GM19455 (cell line): ENCODE data around the gene NAALADL1.

Source experiments
- ATAC-seq: cut with Tn5 transposase; IDR thresholded peaks from one replicate; pipeline ENCODE4 v1.9.1; 2021; ENCODE audit not compliant: unreplicated experiment

The NAALADL1 gene

DNA sequence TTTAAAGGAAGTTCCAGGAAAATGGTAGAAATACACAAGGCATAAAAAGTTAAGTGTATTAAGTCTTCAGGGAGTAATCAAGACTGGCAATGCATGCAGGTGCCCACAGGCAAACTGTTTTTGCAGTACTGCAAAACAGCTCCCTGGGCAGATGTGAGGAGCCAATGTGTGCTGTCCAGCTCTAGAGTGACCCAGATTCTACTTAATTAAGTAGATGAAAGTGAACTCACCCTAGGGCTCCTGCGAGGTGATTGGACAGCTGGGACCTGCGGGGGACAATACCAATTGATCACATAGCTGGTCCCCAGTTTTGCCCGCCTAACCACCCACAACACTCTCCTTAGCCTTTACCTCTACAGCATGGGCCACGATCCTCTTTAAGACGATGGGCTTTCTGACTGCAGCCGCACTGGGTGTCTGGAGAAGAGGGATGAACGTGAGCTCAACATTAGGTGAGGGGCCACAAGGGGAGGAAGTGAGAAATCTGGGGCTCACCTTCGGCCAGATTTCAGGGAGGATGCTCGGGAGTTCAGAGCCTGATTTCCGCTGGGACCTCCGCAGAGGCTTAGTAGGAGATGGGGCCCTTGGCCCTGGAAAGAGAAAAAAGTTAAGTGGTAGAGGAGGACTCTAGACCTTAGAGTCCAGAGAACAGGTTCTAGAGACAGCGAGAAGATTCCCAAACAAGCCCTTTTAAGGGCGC, 24.9 kb upstream of the NAALADL1 start:
- ATAC-seq: peak; percentile 10

DNA sequence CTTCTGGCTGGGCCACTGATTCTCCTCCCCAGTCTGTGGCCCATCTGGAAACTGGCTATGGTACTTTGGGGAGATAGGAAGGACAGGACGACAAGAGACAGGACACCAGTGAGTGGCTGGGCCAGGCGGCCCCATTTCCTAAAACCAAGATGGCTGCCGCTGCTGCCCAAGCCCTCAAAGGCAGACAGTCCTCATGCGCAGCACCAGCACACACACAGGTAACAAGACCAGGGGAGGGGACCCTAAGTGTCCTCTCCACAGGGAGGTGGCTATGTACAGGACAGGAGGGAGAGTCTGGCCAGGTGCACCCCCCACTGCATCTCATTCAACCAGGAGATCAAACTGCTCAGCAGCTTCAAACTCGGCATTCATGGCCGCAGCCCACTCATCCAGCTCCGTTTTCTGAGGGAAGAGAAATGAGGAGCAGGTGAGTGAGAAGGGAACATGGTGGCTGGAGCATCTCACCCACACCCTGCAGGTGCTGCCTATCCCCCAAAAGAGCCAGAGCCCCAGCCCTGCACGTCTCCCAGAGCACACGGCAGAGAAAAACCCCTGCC, 20.5 kb upstream of the NAALADL1 start:
- ATAC-seq: no peak

DNA sequence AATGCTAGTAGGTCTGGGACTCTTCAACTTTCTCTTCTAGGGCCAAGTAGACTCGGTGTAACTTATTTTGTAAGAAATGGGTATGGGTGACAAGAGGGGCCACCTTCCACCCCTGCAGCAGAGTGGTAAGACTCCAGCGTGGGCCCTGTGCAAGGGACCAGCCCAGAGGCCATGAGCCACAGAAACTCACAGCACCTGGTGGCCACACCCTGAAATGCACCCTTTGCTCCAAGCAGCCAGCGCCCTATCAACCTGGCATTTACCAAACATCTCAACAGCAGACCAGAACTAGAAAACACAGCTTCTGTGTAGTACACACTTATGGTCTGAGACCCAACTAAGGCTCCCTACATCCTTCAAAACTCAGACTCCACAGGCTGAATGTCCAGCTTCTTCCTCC, 19.8 kb upstream of the NAALADL1 start:
- no peak for ATAC-seq

DNA sequence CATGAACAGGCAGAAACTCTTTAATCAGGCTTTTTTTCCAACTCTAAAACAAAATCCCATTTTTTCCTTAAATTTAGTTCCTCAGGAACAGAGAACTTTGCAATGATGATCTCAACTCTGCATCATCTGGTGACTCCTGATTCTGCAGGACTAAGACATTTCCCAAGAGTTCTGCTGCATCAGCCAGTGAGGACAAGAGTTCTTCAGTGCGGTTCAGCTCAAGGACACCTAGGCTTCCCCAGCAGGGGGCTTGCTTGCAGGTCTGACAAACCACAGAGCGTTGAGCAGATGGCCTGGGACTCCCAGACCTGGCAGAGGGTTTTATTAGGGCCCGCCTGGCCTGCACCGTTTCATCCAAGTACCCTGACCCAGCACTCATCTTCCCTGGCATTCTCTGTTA, 19.1 kb upstream of the NAALADL1 start:
- ATAC-seq: no peak

DNA sequence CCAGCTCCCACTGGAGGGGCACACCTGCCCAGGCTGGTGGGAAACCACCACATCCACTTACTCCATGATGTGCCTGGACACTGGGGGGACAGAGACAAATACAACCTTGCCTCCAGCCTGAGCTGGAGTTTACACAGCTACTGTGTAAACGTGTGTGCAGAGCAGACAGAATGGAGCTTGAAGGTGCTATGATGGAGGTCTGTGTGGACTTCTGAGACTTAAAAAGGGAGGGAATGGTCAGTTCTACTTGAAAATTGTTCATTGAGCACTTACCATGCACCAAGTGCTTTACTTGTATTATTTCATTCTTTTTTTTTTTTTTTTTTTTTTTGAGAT, 14.2 kb upstream of the NAALADL1 start:
- no peak for ATAC-seq

DNA sequence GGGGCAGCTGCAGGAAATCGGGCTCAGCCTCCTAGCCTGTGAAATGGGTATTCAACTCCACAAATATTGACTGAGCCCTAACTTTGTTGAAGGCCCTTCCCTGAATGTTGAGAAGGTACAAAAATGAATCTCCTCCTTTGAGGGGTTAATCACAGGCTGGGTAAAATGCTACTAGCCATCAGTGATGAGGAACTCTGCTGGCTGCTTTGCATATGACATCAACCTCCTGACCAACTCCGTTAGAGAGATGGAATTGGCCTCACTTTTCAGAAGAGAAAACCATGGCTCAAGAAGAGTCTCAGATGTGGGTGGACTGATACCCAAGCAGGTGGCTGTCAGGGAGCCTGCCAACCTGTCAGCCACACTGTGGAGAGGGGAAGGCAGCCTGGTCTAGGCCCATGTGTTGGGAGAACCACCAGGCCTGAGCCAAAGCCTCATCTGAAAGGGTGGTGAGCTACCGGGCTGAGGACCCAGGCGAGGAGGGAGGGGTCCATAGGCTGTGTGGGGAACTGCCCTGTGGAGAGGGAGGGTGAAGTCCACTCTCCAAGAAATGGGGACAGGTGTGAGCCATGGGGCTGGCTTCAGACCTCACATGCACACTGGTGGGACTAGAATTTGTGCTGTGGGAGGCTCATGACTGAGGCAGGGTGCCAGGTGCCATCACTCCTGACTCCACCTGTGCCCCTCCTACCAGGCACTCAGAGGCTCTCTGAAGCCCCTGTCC, 13.7 kb upstream of the NAALADL1 start:
- ATAC-seq: no peak

DNA sequence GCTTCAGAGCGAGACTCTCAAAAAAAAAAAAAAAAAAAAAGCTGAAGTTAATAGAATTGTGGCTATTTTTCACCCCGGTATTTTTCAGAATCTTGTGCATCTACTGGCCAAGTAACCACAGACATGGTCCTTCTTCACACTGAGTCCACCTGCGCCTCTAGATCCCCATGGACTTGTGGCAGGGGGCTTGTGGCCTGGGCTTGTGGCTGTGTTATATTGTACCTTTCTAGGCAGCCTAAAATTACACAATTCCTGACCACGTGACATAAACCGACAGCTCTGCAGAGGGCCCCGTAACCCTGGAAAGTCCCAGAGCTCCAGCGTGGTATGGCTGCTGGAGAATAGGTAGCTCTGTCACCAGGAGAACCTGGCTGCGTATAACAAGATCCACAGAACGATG, 10.9 kb upstream of the NAALADL1 start:
- no peak for ATAC-seq

DNA sequence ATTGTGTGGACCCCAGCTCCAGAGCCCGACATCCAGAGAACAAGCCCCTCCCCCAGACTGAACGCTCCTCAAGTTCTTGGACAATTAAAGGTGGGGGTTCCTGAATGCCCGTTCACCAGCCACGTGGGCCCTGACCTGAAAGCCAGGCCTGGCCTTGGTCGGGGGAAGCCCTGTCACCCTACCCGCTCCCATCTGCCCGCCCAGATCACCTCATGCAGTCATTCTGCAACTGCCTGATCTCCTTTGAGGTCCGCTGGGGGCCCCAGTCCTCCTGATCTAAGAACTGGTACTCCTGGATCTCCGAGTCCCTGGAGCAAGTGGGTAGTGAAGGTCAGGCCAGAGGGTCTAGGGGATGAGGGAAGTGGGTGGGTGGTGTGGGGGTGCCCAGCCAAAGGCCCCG, 9.1 kb upstream of the NAALADL1 start:
- no peak for ATAC-seq

DNA sequence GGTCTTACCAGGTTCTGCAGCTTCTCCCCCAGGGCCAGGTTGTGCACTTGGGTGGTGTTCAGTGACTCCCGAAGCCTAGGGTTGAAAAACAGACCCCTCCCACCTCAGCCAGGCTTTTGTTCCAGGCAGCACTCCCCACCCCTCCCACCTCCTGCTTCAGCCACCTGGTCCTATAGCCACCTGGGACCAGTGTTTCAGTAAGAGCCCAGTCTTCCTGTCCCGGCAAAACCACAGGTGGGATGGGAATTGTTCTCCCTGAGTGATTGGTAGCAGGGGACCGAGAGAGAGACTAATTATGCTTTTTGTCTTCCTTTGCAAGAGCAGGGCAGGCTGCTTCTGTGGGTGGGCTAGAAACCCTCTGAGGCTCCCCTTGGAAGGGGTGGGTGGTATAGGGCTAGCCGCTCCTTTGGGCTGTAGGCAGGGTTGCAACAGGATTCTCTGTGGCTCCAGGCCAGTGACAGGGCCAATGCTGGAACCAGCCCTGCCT, 8.5 kb upstream of the NAALADL1 start:
- ATAC-seq: no peak

DNA sequence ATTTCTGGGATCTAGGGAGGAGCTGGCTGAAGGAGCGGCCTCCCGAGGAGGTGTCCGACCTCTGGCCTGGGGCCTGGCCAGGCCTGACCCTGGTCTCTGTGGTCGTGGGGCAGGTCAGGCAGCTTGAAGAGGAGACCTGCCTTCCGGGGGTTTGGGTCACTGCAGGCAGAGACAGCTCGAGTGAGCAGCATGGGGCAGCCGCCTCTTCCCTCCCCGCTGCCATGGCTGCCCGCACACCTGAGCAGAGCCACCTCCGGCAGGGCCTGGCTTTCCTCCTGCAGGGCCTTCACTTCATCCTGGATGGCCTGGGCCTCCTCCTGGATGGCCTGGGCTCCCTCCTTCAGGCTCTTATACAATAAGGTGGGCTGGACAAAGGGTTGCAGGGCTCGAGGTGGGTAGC, 8.0 kb upstream of the NAALADL1 start:
- ATAC-seq: no peak

DNA sequence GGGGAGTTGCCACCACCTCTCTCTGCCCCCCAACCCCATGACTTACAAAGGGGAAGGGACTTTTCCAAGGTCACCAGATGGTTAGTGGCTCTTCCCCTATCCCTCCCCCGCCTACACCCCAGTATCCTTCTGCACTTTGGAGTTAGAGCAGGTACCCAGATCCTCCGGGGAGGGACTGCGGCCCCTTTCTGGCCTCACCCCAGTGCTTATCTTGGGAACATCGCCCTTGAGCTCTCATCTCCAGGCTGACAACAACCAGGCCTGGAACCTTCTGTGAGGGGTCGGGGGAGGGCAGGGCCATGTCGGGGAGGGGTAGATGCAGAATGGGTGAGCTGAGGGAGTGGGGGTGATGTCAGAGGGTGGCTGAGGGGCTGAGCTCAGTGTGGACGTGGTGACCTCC, 7.5 kb upstream of the NAALADL1 start:
- no peak for ATAC-seq

DNA sequence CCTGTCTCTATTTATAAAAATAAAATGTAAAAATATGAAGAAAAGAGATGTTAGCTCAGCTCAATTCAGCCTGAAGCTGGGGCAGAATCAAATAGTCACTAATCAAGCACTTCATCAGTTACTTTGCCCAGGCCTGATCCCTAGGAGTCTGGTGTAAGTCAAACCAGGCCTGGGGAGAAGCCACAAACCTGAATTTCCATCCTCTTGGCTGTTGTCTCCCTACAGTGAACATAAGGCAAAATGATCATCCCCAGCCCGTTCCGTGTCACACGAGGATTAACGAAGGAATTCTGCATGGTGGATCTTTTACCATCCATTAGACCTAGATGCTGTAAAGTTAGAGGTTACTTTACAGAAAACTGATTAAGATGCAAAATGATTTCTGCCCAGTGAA, 6.5 kb upstream of the NAALADL1 start:
- no peak for ATAC-seq

DNA sequence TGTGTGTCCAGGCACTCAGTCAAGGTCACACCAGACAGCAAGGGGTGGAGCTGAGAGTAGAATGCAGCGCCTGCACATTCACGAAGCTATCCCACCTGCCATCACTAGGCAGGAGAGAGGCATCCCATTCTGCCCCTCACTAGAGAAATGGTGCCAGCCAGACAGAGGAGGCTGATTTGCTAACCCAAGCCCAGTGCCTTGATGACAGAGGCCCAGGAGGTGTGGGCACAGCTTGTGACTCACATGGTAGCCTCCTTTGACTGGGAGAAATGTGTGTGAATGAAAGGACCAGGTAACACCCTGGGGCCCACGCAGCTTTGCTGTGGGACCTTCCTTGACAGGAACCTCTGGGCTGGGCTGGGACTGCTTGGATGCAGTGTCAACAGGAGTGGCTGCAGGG, 5.2 kb upstream of the NAALADL1 start:
- no peak for ATAC-seq

DNA sequence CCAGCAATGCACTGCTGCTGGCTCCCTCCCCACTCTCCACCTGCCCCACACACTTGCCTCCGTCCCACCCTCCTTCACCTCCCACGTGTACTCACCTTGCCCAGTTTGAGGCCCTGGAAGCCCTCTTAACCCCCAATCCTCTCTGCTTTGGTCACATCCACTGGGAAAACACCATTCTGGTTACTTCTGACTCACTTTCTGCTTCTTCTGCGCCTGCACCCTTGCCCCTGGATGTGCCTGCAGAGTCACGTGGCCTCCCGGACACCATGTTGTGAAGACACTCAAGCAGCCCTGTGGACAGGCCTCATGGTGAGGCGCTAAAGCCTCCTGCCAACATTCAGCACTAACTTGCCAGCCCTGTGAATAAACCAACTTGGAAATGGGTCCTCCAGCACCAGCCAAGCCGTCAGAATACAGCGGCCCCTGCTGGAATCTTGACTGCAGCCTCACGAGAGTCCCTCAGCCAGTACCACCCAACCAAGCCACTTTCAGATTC, 2.6 kb upstream of the NAALADL1 start:
- ATAC-seq: no peak

DNA sequence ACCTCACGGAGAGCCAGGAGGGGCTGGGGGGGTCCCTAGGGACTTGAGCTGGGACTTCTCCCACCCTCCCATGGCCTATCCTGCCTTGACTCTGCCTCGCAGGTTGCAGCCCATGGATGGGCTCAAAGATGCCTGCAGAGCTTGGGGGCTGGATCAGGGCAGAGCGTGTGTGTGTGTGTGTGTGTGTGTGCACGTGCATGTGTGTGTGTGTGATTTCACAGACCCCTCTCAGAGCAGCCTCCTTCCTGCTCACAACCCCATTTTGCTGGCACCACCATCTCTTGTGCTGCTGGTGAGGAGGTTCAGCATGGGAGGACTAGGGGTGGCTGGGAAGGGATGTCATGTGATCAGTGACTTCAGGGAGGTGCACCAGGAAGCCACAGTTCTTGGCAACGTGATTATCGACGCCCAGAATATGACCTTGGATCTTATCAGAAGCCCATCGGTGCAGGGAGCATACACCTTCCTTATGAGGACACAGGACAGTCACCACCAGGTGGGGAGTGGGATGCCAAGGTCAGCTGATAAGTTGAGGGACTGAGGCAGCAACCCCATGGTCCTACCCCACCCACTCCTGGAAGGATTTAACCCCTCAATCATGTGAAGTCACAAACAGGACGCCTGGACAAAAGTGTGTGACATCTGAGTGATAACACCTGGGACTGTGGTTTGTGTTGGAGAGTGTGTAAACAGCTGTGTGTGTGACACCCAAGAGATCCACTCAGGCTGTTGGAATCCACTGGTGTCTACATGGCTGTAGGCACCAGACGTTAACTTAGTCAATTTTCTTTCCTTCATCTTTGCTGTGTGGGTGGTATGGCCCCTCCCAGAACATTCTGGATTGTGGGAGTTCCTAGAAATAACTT, 1.8 kb upstream of the NAALADL1 start:
- ATAC-seq: no peak

DNA sequence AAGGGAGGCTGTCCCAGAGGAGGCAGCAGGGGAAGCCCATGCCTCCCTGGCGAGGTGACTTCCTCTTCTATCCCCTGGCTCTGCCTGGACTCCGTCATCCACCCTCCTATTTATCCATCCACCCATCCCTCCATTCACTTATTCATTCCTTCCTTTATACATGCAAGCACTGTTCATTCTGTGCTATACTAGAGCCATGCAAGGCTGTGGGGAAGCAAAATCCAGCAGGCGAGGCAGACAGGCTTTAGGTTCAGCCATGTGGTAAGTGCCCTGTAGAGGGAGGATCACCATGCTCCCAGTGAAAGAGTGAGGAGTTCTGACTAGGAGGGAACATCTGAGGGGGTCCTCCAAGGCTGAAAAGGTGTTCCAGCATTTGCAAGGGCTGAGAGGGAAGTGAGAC, 1.2 kb upstream of the NAALADL1 start:
- no peak for ATAC-seq

DNA sequence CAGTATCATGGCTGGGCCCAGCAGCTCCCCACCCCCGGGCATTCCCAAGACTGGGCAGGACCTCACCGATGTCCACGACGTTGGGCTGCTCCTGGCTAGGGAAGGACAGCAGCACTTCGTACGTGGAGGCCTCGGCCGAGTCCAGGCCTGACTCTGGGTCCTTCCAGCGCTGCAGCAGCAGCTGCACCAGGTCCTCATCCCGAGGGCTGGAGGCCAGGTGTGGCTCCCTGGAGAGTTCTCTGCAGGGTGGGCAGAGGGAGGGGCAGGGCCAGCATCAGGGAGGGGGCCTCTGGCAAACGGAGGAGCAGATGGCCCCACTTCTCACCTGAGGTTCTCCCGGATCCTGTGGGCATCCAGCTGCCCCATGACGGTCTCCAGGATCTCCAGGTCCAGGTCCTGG, 341 bp downstream of the NAALADL1 start:
- no peak for ATAC-seq

DNA sequence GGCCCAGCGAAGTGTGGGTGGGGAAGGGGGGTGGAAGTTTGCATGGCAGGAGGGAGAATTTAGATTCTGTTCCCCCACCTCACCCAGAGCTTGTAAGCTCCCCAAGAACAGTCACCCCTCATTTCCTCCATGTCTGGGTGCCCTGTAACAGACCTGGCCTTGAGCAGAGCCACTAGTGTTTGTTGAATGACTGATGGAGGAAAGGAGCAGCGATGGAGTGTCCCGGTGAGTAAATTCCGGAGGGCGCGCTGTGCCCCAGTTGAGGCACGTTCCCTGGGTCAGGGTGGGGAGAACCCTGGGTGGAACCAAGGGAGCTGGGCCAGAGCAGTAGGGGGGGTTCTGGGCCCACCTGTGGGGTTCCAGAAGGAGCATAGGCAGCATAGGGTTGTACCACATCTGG, 827 bp downstream of the NAALADL1 start:
- ATAC-seq: no peak

DNA sequence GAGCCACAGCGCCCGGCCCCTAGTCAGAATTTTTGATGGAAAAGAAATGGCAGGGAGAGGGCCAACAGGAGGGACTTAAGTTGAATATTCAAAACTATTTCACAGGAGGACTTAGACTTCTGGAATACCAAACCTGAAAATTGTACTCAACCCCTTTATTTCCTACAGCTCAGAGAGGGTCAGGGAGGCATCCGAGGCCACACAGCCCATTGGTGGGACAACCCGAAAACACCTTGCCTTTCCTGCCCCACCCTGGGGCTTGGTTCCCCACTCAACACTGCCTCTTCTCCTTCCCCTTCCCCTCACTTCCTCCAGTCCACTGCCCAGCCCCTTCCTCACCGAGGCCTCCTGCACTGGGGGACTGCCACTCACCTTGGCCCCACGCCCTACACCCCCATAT, 1.4 kb downstream of the NAALADL1 start:
- ATAC-seq: no peak

DNA sequence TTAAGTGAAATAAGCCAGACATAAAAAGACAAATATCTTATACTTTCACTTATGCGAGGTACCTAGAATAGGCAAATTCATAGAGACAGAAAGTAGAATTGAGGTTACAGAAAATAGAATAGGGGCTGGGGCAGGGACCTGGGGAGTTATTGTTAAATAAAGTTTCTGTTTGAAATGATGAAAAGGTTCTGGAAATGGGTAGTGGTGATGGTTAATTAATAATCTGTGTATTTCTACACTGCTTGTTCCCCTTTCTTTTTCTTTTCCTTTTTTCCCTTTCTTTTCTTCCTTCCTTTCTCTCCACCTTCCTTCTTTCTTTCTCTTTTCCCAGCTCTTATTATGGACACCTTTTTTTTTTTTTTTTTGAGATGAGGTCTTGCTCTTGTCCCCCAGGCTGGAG, 2.8 kb downstream of the NAALADL1 start:
- no peak for ATAC-seq

DNA sequence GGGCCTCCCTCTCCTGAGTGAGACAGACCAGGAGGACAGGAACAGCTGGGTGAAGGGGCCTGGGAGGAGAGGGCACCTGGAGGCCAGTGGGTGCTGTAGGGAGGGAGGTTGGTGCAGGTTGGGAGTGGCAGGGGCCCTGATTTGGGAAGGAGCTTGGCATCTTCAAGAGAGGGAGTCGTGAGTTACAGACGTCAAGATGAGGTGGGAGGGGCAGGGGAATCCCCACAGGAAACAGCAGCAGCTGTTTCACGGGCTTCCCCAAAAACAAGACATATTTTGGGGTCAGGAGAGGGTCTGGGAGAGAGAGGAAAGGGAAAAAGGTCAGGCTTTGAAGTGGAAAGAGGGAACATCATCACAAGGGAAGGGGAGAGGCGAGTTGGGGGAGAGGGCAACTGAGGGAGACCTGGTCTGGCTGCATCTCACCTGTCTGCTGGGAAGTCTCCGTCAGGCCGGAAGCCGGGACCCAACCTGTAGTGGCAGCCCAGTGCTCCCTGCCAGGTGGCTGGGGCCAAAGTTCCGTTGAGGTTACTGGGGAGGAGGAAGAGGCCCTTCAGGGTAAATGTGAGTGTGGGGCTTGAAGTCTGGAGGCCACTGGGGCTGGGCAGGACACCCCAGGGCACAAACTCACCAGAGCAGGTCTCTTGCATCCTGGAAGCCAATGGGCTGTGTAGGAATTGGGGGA, 4.4 kb downstream of the NAALADL1 start:
- no peak for ATAC-seq
